ENCODE data around the gene RTEL1.

The RTEL1 gene

GRCh38 chr20:63740070-63740626 lies 82.0 kb downstream of the RTEL1 start:
- peak overlapping the region; percentile 72 for H3K4me3 ChIP-seq (replicated peaks; ENCODE audit: low read depth, low read length)
- peak; percentile 26 for DNase-seq (ENCODE audit: low read depth)
- no peak for TF ChIP-seq CTCF (IDR thresholded peaks at IDR 0.05; ENCODE audit: low read length, missing control alignments)

GRCh38 chr20:63740627-63741353 lies 82.7 kb downstream of the RTEL1 start:
- peak; percentile 91 for DNase-seq (ENCODE audit: low read depth)
- peak; percentile 3 for TF ChIP-seq CTCF (IDR thresholded peaks at IDR 0.05; ENCODE audit: low read length, missing control alignments)
- peak overlapping the region; percentile 72 for H3K4me3 ChIP-seq (replicated peaks; ENCODE audit: low read depth, low read length)

- peak overlapping the region; percentile 72 for H3K4me3 ChIP-seq (replicated peaks; ENCODE audit: low read depth, low read length)
- no peak for DNase-seq (ENCODE audit: low read depth)
- no peak for TF ChIP-seq CTCF (IDR thresholded peaks at IDR 0.05; ENCODE audit: low read length, missing control alignments)
These were observed 83.2 kb downstream of the RTEL1 start for GRCh38 chr20:63741354-63741675.

GRCh38 chr20:63741676-63742380 lies 83.7 kb downstream of the RTEL1 start:
- DNase-seq (ENCODE audit: low read depth), result no peak
- TF ChIP-seq CTCF (IDR thresholded peaks at IDR 0.05; ENCODE audit: low read length, missing control alignments), result no peak
- H3K4me3 ChIP-seq (replicated peaks; ENCODE audit: low read depth, low read length), result peak overlapping the region; percentile 72

GRCh38 chr20:63742381-63743024 lies 84.4 kb downstream of the RTEL1 start:
- no peak overlapping the region for H3K4me3 ChIP-seq (replicated peaks; ENCODE audit: low read depth, low read length)
- no peak for TF ChIP-seq CTCF (IDR thresholded peaks at IDR 0.05; ENCODE audit: low read length, missing control alignments)
- DNase-seq (ENCODE audit: low read depth), result no peak

- H3K4me3 ChIP-seq (replicated peaks; ENCODE audit: low read depth, low read length), result no peak overlapping the region
- DNase-seq (ENCODE audit: low read depth), result no peak
- no peak for TF ChIP-seq CTCF (IDR thresholded peaks at IDR 0.05; ENCODE audit: low read length, missing control alignments)
These were observed 85.3 kb downstream of the RTEL1 start for GRCh38 chr20:63743210-63743970.
